IgD-negative memory B cell (primary cell): ENCODE data around the gene GTF2I. TPM values are rescaled to one million over a fixed set of nuclear protein-coding genes. Genes with fewer than 3 reads are reported as not detected.
"Not testable (repeated sequence)": the region's sequence is repeated elsewhere in the genome, so short reads cannot be mapped to it uniquely, and the experiment has no call there.

Experiments
- H3K27ac Mint-ChIP-seq, 3 donors: one replicate each; pipeline ENCODE4 v1.8.0; 2020 to 2022; ENCODE audit warnings: mild to moderate bottlenecking in 3 of 3, mixed read lengths in 3 of 3, moderate library complexity in 1 of 3
- H3K27me3 Mint-ChIP-seq: one replicate; pipeline ENCODE4 v1.8.0; 2021; ENCODE audit warnings: mixed read lengths
- H3K36me3 Mint-ChIP-seq: one replicate; pipeline ENCODE4 v1.8.0; 2020; ENCODE audit warnings: mild to moderate bottlenecking, mixed read lengths
- H3K4me1 Mint-ChIP-seq, 3 donors: one replicate each; pipeline ENCODE4 v1.8.0; 2020 to 2022; ENCODE audit warnings: mixed read lengths in 3 of 3, mild to moderate bottlenecking in 1 of 3
- H3K4me3 Mint-ChIP-seq, 4 donors: one replicate each; pipeline ENCODE4 v1.8.0; 2020 to 2022; ENCODE audit warnings: mild to moderate bottlenecking in 4 of 4, mixed read lengths in 4 of 4, moderate library complexity in 3 of 4
- H3K9me3 Mint-ChIP-seq, 3 donors: one replicate each; pipeline ENCODE4 v1.8.0; 2020 to 2021; ENCODE audit warnings: mixed read lengths in 3 of 3, mild to moderate bottlenecking in 1 of 3
- polyA plus RNA-seq: library from polyadenylated mRNA; unstranded; fragments of 300-500 nt; fragmentation: Illumina TruSeq; gene quantifications from one replicate; pipeline ENCODE4 v1.2.3, GENCODE V29; 2021

The GTF2I gene
- polyA plus RNA-seq, 1 donor from 2014 or later: 81.5 TPM

GRCh38 chr7:74650493-74651132 lies 6.9 kb upstream of the GTF2I start:
- peak overlapping the region; percentile 92 to 96 (median 93) for H3K27ac Mint-ChIP-seq
- H3K27me3 Mint-ChIP-seq, H3K36me3 Mint-ChIP-seq: not testable (repeated sequence)

GRCh38 chr7:74651133-74651504 lies 6.4 kb upstream of the GTF2I start:
- Mint-ChIP-seq H3K4me3 (peak overlapping the region in 1 of 4 donors; percentile 87), H3K4me1 (peaks cover 25 to 27% (median 26%) of the 10 kb centered on the region in 3 donors), H3K27ac (peak overlapping the region in 1 of 3 donors; percentile 96)
- not testable (repeated sequence) for H3K27me3 Mint-ChIP-seq, H3K36me3 Mint-ChIP-seq, H3K9me3 Mint-ChIP-seq

More at GRCh38 chr7:74650493-74651132, 6.9 kb upstream of the GTF2I start:
- Mint-ChIP-seq H3K4me1 (peaks cover 21 to 24% (median 22%) of the 10 kb centered on the region in 3 donors), H3K4me3 (peak overlapping the region; percentile 82 to 91 (median 86))
- not testable (repeated sequence) for H3K9me3 Mint-ChIP-seq

GRCh38 chr7:74653686-74654181 lies 3.8 kb upstream of the GTF2I start:
- Mint-ChIP-seq H3K4me1 (peaks cover 27 to 36% (median 28%) of the 10 kb centered on the region in 3 donors), H3K27ac (peak overlapping the region in 1 of 3 donors; percentile 70), H3K36me3 (peaks cover 2% of the 10 kb centered on the region), H3K4me3 (peak overlapping the region in 1 of 4 donors; percentile 99), H3K27me3 (no peaks in the 10 kb centered on the region), H3K9me3 (no peaks in the 10 kb centered on the region)

- Mint-ChIP-seq H3K9me3 (no peaks in the 10 kb centered on the region), H3K27me3 (no peaks in the 10 kb centered on the region), H3K27ac (peak overlapping the region in 2 of 3 donors; percentile 94 to 100), H3K4me3 (peak overlapping the region in 2 of 4 donors; percentile 95 to 99), H3K4me1 (peaks cover 21 to 34% (median 27%) of the 10 kb centered on the region in 3 donors), H3K36me3 (peaks cover 2% of the 10 kb centered on the region)
Observed at GRCh38 chr7:74654811-74655210, 2.7 kb upstream of the GTF2I start.

- Mint-ChIP-seq H3K9me3 (no peaks in the 10 kb centered on the region), H3K4me1 (peaks cover 22 to 32% (median 26%) of the 10 kb centered on the region in 3 donors), H3K27ac (peak overlapping the region; percentile 19 to 100 (median 94)), H3K27me3 (no peaks in the 10 kb centered on the region), H3K4me3 (peak overlapping the region; percentile 91 to 99 (median 97)), H3K36me3 (peaks cover 2% of the 10 kb centered on the region)
Observed at GRCh38 chr7:74655324-74655723, 2.2 kb upstream of the GTF2I start.

GRCh38 chr7:74655768-74656440 lies 1.6 kb upstream of the GTF2I start:
- Mint-ChIP-seq H3K36me3 (peaks cover 2% of the 10 kb centered on the region), H3K27me3 (no peaks in the 10 kb centered on the region), H3K4me1 (peaks cover 24 to 30% (median 28%) of the 10 kb centered on the region in 3 donors), H3K27ac (peak overlapping the region; percentile 94 to 100 (median 95)), H3K4me3 (peak overlapping the region; percentile 91 to 99 (median 97)), H3K9me3 (no peaks in the 10 kb centered on the region)

GRCh38 chr7:74656441-74656836 lies 1.1 kb upstream of the GTF2I start:
- H3K4me3 Mint-ChIP-seq: peak overlapping the region; percentile 91 to 99 (median 97)
- H3K9me3 Mint-ChIP-seq: no peaks in the 10 kb centered on the region
- peaks cover 27 to 34% (median 31%) of the 10 kb centered on the region in 3 donors for H3K4me1 Mint-ChIP-seq
- peaks cover 2% of the 10 kb centered on the region for H3K36me3 Mint-ChIP-seq
- H3K27me3 Mint-ChIP-seq: no peaks in the 10 kb centered on the region
- H3K27ac Mint-ChIP-seq: peak overlapping the region; percentile 94 to 100 (median 95)

- no peaks in the 10 kb centered on the region for H3K9me3 Mint-ChIP-seq
- H3K36me3 Mint-ChIP-seq: peaks cover 2% of the 10 kb centered on the region
- no peaks in the 10 kb centered on the region for H3K27me3 Mint-ChIP-seq
- H3K4me1 Mint-ChIP-seq: peaks cover 30 to 39% (median 38%) of the 10 kb centered on the region in 3 donors
- H3K27ac Mint-ChIP-seq: peak overlapping the region; percentile 94 to 100 (median 94)
- peak overlapping the region; percentile 91 to 99 (median 97) for H3K4me3 Mint-ChIP-seq
Observed at GRCh38 chr7:74656837-74657691, 454 bp upstream of the GTF2I start.

- peak overlapping the region; percentile 96 to 99 (median 99) for H3K27ac Mint-ChIP-seq
- H3K9me3 Mint-ChIP-seq: no peaks in the 10 kb centered on the region
- peaks cover 2% of the 10 kb centered on the region for H3K36me3 Mint-ChIP-seq
- peaks cover 37 to 47% (median 47%) of the 10 kb centered on the region in 3 donors for H3K4me1 Mint-ChIP-seq
- H3K4me3 Mint-ChIP-seq: peak overlapping the region; percentile 91 to 97 (median 94)
- no peaks in the 10 kb centered on the region for H3K27me3 Mint-ChIP-seq
Observed at GRCh38 chr7:74658178-74659004, 873 bp downstream of the GTF2I start.

GRCh38 chr7:74660202-74660601 lies 2.7 kb downstream of the GTF2I start:
- peak overlapping the region; percentile 96 to 99 (median 99) for H3K27ac Mint-ChIP-seq
- not testable (repeated sequence) for H3K9me3 Mint-ChIP-seq

GRCh38 chr7:74661836-74662794 lies 4.6 kb downstream of the GTF2I start:
- not testable (repeated sequence) for H3K27me3 Mint-ChIP-seq, H3K9me3 Mint-ChIP-seq, H3K36me3 Mint-ChIP-seq
- Mint-ChIP-seq H3K27ac (peak overlapping the region; percentile 24 to 99 (median 96)), H3K4me3 (peak overlapping the region; percentile 86 to 96 (median 90)), H3K4me1 (peaks cover 48 to 57% (median 53%) of the 10 kb centered on the region in 3 donors)

More at GRCh38 chr7:74660202-74660601, 2.7 kb downstream of the GTF2I start:
- Mint-ChIP-seq H3K4me1 (peaks cover 44 to 56% (median 52%) of the 10 kb centered on the region in 3 donors), H3K4me3 (peak overlapping the region; percentile 91 to 97 (median 94))
- H3K27me3 Mint-ChIP-seq, H3K36me3 Mint-ChIP-seq: not testable (repeated sequence)

GRCh38 chr7:74665296-74665938 lies 7.9 kb downstream of the GTF2I start:
- no peaks in the 10 kb centered on the region for H3K27me3 Mint-ChIP-seq
- H3K4me3 Mint-ChIP-seq: peak overlapping the region in 3 of 4 donors; percentile 35 to 65 (median 45)
- no peaks in the 10 kb centered on the region for H3K9me3 Mint-ChIP-seq
- H3K36me3 Mint-ChIP-seq: peaks cover 2% of the 10 kb centered on the region
- peak overlapping the region; percentile 46 to 79 (median 63) for H3K27ac Mint-ChIP-seq
- H3K4me1 Mint-ChIP-seq: peaks cover 46 to 54% (median 53%) of the 10 kb centered on the region in 3 donors
